ENCODE measurements around the gene UQCC2. TPM values are rescaled to one million over a fixed set of nuclear protein-coding genes. Genes with fewer than 3 reads are reported as not detected.

Gene UQCC2
- total RNA-seq, 1 donor from 2014 or later: 137 TPM

DNA sequence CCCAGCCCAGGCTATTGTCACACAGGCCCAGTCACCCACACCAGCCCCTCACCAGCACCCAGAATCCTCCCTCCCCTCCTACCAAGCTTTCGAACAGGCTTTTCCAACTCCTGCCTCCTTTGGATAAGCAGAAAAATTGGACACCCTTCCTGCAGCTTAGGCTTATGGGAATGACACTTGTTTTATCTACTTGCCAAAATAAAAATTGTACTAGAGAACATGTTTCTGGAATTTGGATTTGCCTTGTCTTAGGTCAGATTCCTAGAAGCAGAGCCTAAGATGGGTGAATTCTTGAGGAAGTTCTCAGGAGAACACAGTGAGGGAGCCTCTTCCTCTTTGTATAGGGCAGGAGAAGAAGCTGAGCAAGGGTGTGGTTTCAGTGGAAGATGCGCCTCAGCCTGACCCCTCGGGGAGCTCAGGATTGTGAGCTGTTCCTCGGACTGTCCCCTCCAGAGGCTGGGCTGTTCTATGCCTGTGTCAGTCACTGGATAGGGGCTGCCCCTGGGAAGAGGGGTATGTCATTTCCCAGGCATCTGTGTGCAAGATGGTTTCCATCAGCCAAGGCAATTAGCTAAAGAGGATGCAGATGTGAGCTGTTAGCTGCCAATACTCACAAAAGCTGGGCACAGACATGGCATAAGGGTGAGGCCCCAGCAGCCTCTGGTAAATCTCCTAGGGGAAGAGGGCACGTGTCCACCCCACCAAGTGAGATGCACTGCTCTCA is 56.5 kb downstream of the UQCC2 start:
- intact Hi-C loops (cut with micrococcal nuclease): no loop called here
- H3K27ac Mint-ChIP-seq: no peak overlapping the region
- H3K27me3 Mint-ChIP-seq: no peaks in the 10 kb centered on the region
- H3K9me3 Mint-ChIP-seq: no peaks in the 10 kb centered on the region
- no peak overlapping the region for H3K4me3 Mint-ChIP-seq
- no peak for DNase-seq
- H3K4me1 Mint-ChIP-seq: peaks cover 2% of the 10 kb centered on the region
- H3K36me3 Mint-ChIP-seq (ENCODE audit: low read depth): peaks cover 15% of the 10 kb centered on the region

DNA sequence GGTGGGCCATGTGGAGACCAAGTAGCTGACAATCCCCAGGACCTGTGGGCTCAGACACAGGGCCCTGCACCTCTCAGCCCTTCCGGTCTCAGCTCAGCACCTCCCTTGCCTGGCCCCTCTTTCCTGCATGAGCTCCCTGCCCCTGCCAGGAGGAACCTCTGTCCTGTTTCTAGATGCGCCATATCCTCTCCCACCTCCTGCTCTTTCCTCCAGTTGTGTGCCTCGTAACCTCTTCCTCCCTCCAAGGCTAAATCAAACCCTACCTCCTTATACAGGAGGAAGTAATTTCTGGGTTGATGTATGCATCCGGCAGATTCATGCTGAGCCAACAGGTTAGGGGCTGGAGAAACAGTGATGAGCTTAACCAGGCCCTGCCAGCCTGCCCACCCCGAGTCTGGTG is 59.5 kb downstream of the UQCC2 start:
- Mint-ChIP-seq H3K27ac (no peak overlapping the region), H3K4me3 (no peak overlapping the region), H3K4me1 (peaks cover 8% of the 10 kb centered on the region), H3K27me3 (no peaks in the 10 kb centered on the region), H3K36me3 (ENCODE audit: low read depth) (peaks cover 15% of the 10 kb centered on the region), H3K9me3 (no peaks in the 10 kb centered on the region)
- no peak for DNase-seq
- intact Hi-C loops (cut with micrococcal nuclease): no loop called here

DNA sequence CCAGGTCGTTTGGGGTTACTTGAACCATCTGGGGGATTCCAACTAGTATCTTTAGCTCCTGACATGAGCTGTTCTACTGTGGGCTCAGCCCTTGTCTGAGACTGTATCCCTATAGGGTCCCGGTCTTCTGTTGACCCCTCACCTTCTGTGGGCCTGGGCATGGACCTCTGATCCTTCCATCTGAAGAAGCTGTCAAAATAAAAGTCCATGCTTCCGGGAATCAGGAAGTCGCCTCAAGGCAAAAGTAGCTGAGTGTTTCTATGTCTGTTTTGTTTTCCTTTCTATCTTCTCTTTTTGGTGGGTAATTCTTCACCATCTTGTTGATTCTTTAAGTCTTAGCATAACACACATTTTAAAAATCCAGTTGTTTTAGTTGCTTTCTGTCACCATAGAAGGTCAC is 60.1 kb downstream of the UQCC2 start:
- no peak overlapping the region for H3K4me3 Mint-ChIP-seq
- no peak for DNase-seq
- no peak overlapping the region for H3K27ac Mint-ChIP-seq
- no peaks in the 10 kb centered on the region for H3K9me3 Mint-ChIP-seq
- no peaks in the 10 kb centered on the region for H3K27me3 Mint-ChIP-seq
- intact Hi-C loops (cut with micrococcal nuclease): no loop called here
- peaks cover 9% of the 10 kb centered on the region for H3K4me1 Mint-ChIP-seq
- peaks cover 17% of the 10 kb centered on the region for H3K36me3 Mint-ChIP-seq (ENCODE audit: low read depth)

Other genes with a start within 250 kb of the UQCC2 start
- gene BAK1, start 131.4 kb downstream of the UQCC2 start, total RNA-seq: 54.7 and 55.9 TPM in 2 replicates
- gene ITPR3, start 90.4 kb downstream of the UQCC2 start, total RNA-seq: 45.5 and 45.6 TPM in 2 replicates
- not detected in 2 replicates for gene IP6K3, start 35.2 kb upstream of the UQCC2 start, total RNA-seq
- 64.3 and 66.4 TPM in 2 replicates for gene LEMD2, start 77.4 kb upstream of the UQCC2 start, total RNA-seq
- not detected in 2 replicates for gene MLN, start 92.3 kb upstream of the UQCC2 start, total RNA-seq